ENCODE data around the gene NEURL1B. TPM values are rescaled to one million over a fixed set of nuclear protein-coding genes. Genes with fewer than 3 reads are reported as not detected.

NEURL1B gene
- polyA plus RNA-seq, 1 donor from 2014 or later, result 12.7 TPM

GRCh38 chr5:172602783-172603231, 38.3 kb upstream of the NEURL1B start:
- Histone ChIP-seq H2AFZ (ENCODE audit: low read depth, low read length) (no peak overlapping the region), H3K9ac (ENCODE audit: low read length) (no peak overlapping the region), H3K4me2 (ENCODE audit: low read length) (no peak overlapping the region), H4K20me1 (ENCODE audit: insufficient read depth) (no peaks in the 10 kb centered on the region), H3K4me3 (ENCODE audit: low read length) (no peak overlapping the region), H3K9me2 (ENCODE audit: insufficient read depth, low read length) (no peaks in the 10 kb centered on the region), H3F3A (ENCODE audit: insufficient read depth, low read length, poor library complexity, severe bottlenecking) (no peaks in the 10 kb centered on the region), H3K9me3 (ENCODE audit: low read length) (no peaks in the 10 kb centered on the region), H3K36me3 (ENCODE audit: insufficient read depth, low read length) (no peaks in the 10 kb centered on the region), H3K27ac (ENCODE audit: low read length) (no peak overlapping the region), H3K27me3 (ENCODE audit: insufficient read depth, low read depth, low read length) (no peaks in the 10 kb centered on the region), H3K79me2 (replicated peaks; ENCODE audit: insufficient read depth, low read length) (no peaks in the 10 kb centered on the region)
- TF ChIP-seq TAF1 (IDR thresholded peaks at IDR 0.05; ENCODE audit: low read depth) (no peak), CTCF (IDR thresholded peaks at IDR 0.05; ENCODE audit: poor library complexity, severe bottlenecking) (no peak), EZH2 (IDR thresholded peaks at IDR 0.05; ENCODE audit: borderline replicate concordance, insufficient read depth, low read length, poor library complexity, severe bottlenecking) (no peak), MXI1 (conservative IDR thresholded peaks at IDR 0.05; ENCODE audit: poor library complexity, severe bottlenecking) (no peak), REST (IDR thresholded peaks at IDR 0.05; ENCODE audit: borderline replicate concordance) (no peak)

GRCh38 chr5:172603251-172603806, 37.7 kb upstream of the NEURL1B start:
- Histone ChIP-seq H3F3A (ENCODE audit: insufficient read depth, low read length, poor library complexity, severe bottlenecking) (no peaks in the 10 kb centered on the region), H4K20me1 (ENCODE audit: insufficient read depth) (no peaks in the 10 kb centered on the region), H3K27me3 (ENCODE audit: insufficient read depth, low read depth, low read length) (no peaks in the 10 kb centered on the region), H3K9me2 (ENCODE audit: insufficient read depth, low read length) (no peaks in the 10 kb centered on the region), H3K9ac (ENCODE audit: low read length) (no peak overlapping the region), H3K36me3 (ENCODE audit: insufficient read depth, low read length) (no peaks in the 10 kb centered on the region), H2AFZ (ENCODE audit: low read depth, low read length) (no peak overlapping the region), H3K4me2 (ENCODE audit: low read length) (no peak overlapping the region), H3K4me3 (ENCODE audit: low read length) (no peak overlapping the region), H3K79me2 (replicated peaks; ENCODE audit: insufficient read depth, low read length) (no peaks in the 10 kb centered on the region), H3K27ac (ENCODE audit: low read length) (no peak overlapping the region), H3K9me3 (ENCODE audit: low read length) (no peaks in the 10 kb centered on the region)
- TF ChIP-seq REST (IDR thresholded peaks at IDR 0.05; ENCODE audit: borderline replicate concordance) (no peak), SMC3 (conservative IDR thresholded peaks at IDR 0.05; ENCODE audit: poor library complexity) (no peak), TAF1 (IDR thresholded peaks at IDR 0.05; ENCODE audit: low read depth) (no peak), POLR2AphosphoS5 (IDR thresholded peaks at IDR 0.05) (no peak)
